ENCODE measurements around the gene TAT. TPM values are rescaled to one million over a fixed set of nuclear protein-coding genes. Genes with fewer than 3 reads are reported as not detected.

Gene TAT
- polyA plus RNA-seq, 1 donor from 2014 or later = not detected

Small RNAs within 50 kb of the gene (small RNA-seq; reads per million reads assigned to genes)
- gene RNU6-1061P = 0 reads per million in 3 experiments

Other genes with a start within 250 kb of the TAT start
- gene CALB2, start 218.4 kb downstream of the TAT start, polyA plus RNA-seq = 0.20 and 1.1 TPM in 2 replicates
- not detected in 2 replicates for gene TLE7, start 135.0 kb downstream of the TAT start, polyA plus RNA-seq
- 35.9 and 40.4 TPM in 2 replicates for gene ZNF23, start 114.8 kb downstream of the TAT start, polyA plus RNA-seq
- 6.6 and 11.8 TPM in 2 replicates for gene ZNF19, start 87.8 kb downstream of the TAT start, polyA plus RNA-seq
- not detected in 2 replicates for gene CHST4, start 50.7 kb downstream of the TAT start, polyA plus RNA-seq
- gene MARVELD3, start 49.1 kb upstream of the TAT start, polyA plus RNA-seq = not detected in 2 replicates
- gene PHLPP2, start 147.6 kb upstream of the TAT start, polyA plus RNA-seq = 10.2 and 11.0 TPM in 2 replicates
- 57.1 and 62.2 TPM in 2 replicates for gene AP1G1, start 231.7 kb upstream of the TAT start, polyA plus RNA-seq

All from neural cell (in vitro differentiated cells).